ENCODE data around the gene MLXIPL. TPM values are rescaled to one million over a fixed set of nuclear protein-coding genes. Genes with fewer than 3 reads are reported as not detected.
A peak's percentile ranks its signal among the peaks of the same experiment; 100 is the strongest.
"Not testable (repeated sequence)": the region's sequence is repeated elsewhere in the genome, so short reads cannot be mapped to it uniquely, and the experiment has no call there.

The MLXIPL gene
- total RNA-seq, 1 donor: 0.42 TPM

- Histone ChIP-seq H3K4me3 (ENCODE audit: low read length) (no peak overlapping the region), H3K27me3 (ENCODE audit: insufficient read depth, low read length) (no peaks in the 10 kb centered on the region), H3K9me3 (ENCODE audit: low read depth, low read length) (no peaks in the 10 kb centered on the region), H3K4me1 (ENCODE audit: insufficient read depth, low read length) (peaks cover 23% of the 10 kb centered on the region)
Measured at GRCh38 chr7:73560109-73560835, 64.0 kb downstream of the MLXIPL start.

- Histone ChIP-seq H3K4me1 (ENCODE audit: insufficient read depth, low read length) (peaks cover 27% of the 10 kb centered on the region), H3K9me3 (ENCODE audit: low read depth, low read length) (no peaks in the 10 kb centered on the region), H3K27me3 (ENCODE audit: insufficient read depth, low read length) (no peaks in the 10 kb centered on the region), H3K4me3 (ENCODE audit: low read length) (peak within 1 kb of the TSS; percentile 72)
Measured at GRCh38 chr7:73557397-73558257, 66.7 kb downstream of the MLXIPL start, which contains the start of gene BCL7B. TSS of gene BCL7B (minus strand) at chr7:73557690. CDS start at chr7:73557578, 112 bp downstream.

GRCh38 chr7:73557108-73557396, 67.3 kb downstream of the MLXIPL start:
- peak overlapping the region; percentile 72 for H3K4me3 ChIP-seq (ENCODE audit: low read length)
- no peaks in the 10 kb centered on the region for H3K27me3 ChIP-seq (ENCODE audit: insufficient read depth, low read length)
- H3K9me3 ChIP-seq (ENCODE audit: low read depth, low read length): no peaks in the 10 kb centered on the region
- H3K4me1 ChIP-seq (ENCODE audit: insufficient read depth, low read length): peaks cover 27% of the 10 kb centered on the region

GRCh38 chr7:73556208-73557107, 67.9 kb downstream of the MLXIPL start:
- Histone ChIP-seq H3K4me1 (ENCODE audit: insufficient read depth, low read length) (peaks cover 27% of the 10 kb centered on the region), H3K27me3 (ENCODE audit: insufficient read depth, low read length) (no peaks in the 10 kb centered on the region), H3K9me3 (ENCODE audit: low read depth, low read length) (no peaks in the 10 kb centered on the region), H3K4me3 (ENCODE audit: low read length) (peak overlapping the region; percentile 72)

- Histone ChIP-seq H3K4me3 (ENCODE audit: low read length) (no peak overlapping the region), H3K27me3 (ENCODE audit: insufficient read depth, low read length) (no peaks in the 10 kb centered on the region), H3K4me1 (ENCODE audit: insufficient read depth, low read length) (peaks cover 27% of the 10 kb centered on the region), H3K9me3 (ENCODE audit: low read depth, low read length) (no peaks in the 10 kb centered on the region)
Measured at GRCh38 chr7:73555411-73555982, 68.8 kb downstream of the MLXIPL start.

- H3K4me1 ChIP-seq (ENCODE audit: insufficient read depth, low read length); H3K27me3 ChIP-seq (ENCODE audit: insufficient read depth, low read length); H3K4me3 ChIP-seq (ENCODE audit: low read length); H3K9me3 ChIP-seq (ENCODE audit: low read depth, low read length): not testable (repeated sequence)
Measured at GRCh38 chr7:73550093-73550492, 74.2 kb downstream of the MLXIPL start.

- Histone ChIP-seq H3K4me1 (ENCODE audit: insufficient read depth, low read length) (no peaks in the 10 kb centered on the region), H3K4me3 (ENCODE audit: low read length) (no peak overlapping the region), H3K27me3 (ENCODE audit: insufficient read depth, low read length) (no peaks in the 10 kb centered on the region), H3K9me3 (ENCODE audit: low read depth, low read length) (no peaks in the 10 kb centered on the region)
Measured at GRCh38 chr7:73549176-73549575, 75.1 kb downstream of the MLXIPL start.

- Histone ChIP-seq H3K27me3 (ENCODE audit: insufficient read depth, low read length) (no peaks in the 10 kb centered on the region), H3K9me3 (ENCODE audit: low read depth, low read length) (no peaks in the 10 kb centered on the region), H3K4me1 (ENCODE audit: insufficient read depth, low read length) (no peaks in the 10 kb centered on the region), H3K4me3 (ENCODE audit: low read length) (no peak overlapping the region)
Measured at GRCh38 chr7:73547841-73548240, 76.5 kb downstream of the MLXIPL start.

- Histone ChIP-seq H3K4me1 (ENCODE audit: insufficient read depth, low read length) (no peaks in the 10 kb centered on the region), H3K4me3 (ENCODE audit: low read length) (no peak overlapping the region), H3K27me3 (ENCODE audit: insufficient read depth, low read length) (no peaks in the 10 kb centered on the region), H3K9me3 (ENCODE audit: low read depth, low read length) (no peaks in the 10 kb centered on the region)
Measured at GRCh38 chr7:73544678-73545077, 79.6 kb downstream of the MLXIPL start.

Other genes with a start within 250 kb of the MLXIPL start
- gene FZD9, start 190.7 kb downstream of the MLXIPL start, total RNA-seq: 0.21 TPM
- 52.2 TPM for gene BAZ1B, start 102.2 kb downstream of the MLXIPL start, total RNA-seq
- 60.7 TPM for gene BCL7B, start 66.8 kb downstream of the MLXIPL start, total RNA-seq
- 11.5 TPM for gene TBL2, start 45.9 kb downstream of the MLXIPL start, total RNA-seq
- 0.63 TPM for gene VPS37D, start 43.3 kb upstream of the MLXIPL start, total RNA-seq
- gene DNAJC30, start 58.9 kb upstream of the MLXIPL start, total RNA-seq: 1.9 TPM
- gene BUD23, start 59.1 kb upstream of the MLXIPL start, total RNA-seq: 31.7 TPM
- 18.6 TPM for gene STX1A, start 95.1 kb upstream of the MLXIPL start, total RNA-seq
- 5.6 TPM for gene ABHD11, start 114.3 kb upstream of the MLXIPL start, total RNA-seq
- not detected for gene CLDN3, start 145.7 kb upstream of the MLXIPL start, total RNA-seq
- 0.10 TPM for gene CLDN4, start 206.5 kb upstream of the MLXIPL start, total RNA-seq
- gene METTL27, start 218.0 kb upstream of the MLXIPL start, total RNA-seq: not detected
- gene TMEM270, start 236.6 kb upstream of the MLXIPL start, total RNA-seq: not detected

Measured in mononuclear cell (primary cell).